ENCODE results near the gene MED22. TPM values are rescaled to one million over a fixed set of nuclear protein-coding genes. Genes with fewer than 3 reads are reported as not detected.

Gene MED22
- total and polyA plus RNA-seq, 2 experiments from 2014 or later: 74.9 to 125 TPM

DNA sequence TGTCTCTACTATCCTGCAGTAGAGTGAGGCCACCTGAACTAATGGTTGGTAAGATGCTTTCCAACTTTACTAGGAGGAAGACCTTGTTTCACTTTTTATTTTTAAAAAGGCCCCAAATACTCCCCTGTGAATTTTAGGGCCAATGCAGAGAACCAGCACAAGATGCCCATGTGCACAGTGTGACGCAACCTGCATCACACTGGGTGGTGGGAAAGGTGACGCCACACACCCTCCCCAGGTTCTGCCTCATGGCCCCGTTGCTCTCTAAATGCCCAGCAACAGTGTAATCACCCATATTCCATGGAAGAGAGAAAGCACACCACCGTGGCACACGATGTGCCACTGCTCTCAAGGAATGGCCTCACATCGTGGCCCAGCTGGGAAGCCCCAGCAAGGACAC is 21.5 kb upstream of the MED22 start:
- H3K4me3 ChIP-seq: no peak overlapping the region
- H3K27ac ChIP-seq: no peak overlapping the region
- DNase-seq (ENCODE audit: low read depth in 1 of 2, low spot score in 1 of 2): no peak
- peaks cover 31% of the 10 kb centered on the region for H3K36me3 ChIP-seq
- no peaks in the 10 kb centered on the region for H3K9me3 ChIP-seq (ENCODE audit: low read depth)
- no peaks in the 10 kb centered on the region for H3K4me1 ChIP-seq (ENCODE audit: low read depth)
- TF ChIP-seq, protein P1, sequence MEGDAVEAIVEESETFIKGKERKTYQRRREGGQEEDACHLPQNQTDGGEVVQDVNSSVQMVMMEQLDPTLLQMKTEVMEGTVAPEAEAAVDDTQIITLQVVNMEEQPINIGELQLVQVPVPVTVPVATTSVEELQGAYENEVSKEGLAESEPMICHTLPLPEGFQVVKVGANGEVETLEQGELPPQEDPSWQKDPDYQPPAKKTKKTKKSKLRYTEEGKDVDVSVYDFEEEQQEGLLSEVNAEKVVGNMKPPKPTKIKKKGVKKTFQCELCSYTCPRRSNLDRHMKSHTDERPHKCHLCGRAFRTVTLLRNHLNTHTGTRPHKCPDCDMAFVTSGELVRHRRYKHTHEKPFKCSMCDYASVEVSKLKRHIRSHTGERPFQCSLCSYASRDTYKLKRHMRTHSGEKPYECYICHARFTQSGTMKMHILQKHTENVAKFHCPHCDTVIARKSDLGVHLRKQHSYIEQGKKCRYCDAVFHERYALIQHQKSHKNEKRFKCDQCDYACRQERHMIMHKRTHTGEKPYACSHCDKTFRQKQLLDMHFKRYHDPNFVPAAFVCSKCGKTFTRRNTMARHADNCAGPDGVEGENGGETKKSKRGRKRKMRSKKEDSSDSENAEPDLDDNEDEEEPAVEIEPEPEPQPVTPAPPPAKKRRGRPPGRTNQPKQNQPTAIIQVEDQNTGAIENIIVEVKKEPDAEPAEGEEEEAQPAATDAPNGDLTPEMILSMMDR (IDR thresholded peaks at IDR 0.05; ENCODE audit: low read depth, low read length): no peak
- H3K27me3 ChIP-seq: no peaks in the 10 kb centered on the region

DNA sequence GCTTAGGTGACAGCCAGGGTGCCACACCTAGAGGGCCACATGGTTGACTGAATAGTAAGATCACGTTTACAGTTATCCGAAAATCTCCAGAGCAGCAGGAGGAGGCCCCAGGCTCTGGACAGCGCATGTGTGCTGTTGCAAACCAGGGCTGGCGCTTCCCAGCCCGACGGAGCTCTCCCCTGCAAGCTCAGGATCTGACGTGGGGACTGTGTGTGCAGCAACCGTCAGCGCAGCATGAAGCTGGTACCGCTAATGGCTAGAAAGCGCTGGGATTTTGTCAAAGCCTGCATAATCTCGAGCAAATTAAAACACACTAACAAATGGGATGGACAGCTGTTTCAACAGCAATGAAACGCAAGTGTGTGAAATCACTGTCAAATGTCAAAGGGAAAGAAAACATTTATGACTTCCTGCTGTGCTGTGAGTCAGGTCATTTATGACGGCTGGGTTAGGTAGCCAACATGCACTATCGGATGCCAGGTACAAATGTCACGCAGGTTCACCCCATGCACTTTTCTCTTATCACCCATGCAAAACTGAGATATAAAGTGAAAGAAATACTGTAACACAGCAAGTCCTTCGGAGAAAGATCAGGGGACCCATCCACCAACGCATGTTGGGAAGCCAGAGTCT is 20.4 kb upstream of the MED22 start:
- H3K36me3 ChIP-seq: peaks cover 31% of the 10 kb centered on the region

DNA sequence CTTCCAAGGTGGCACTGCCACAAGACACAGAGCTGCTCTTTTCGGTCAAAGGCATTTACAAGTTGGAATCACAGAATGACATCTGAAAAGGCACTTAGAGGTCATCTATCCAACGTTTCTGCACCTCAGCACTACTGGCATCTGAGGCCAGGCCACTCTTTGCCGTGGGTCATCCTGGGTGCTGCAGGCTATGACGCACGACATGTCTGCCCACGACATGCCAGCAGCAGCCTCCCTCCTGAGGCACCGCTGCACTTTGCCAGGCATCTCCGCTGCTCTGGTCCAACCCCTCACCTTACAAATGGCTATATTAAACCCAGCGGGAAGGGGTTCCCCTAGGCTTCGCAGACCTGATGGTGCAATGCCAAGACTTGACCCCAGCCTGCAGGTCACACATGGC is 19.8 kb upstream of the MED22 start:
- no peak for DNase-seq (ENCODE audit: low read depth in 1 of 2, low spot score in 1 of 2)
- Histone ChIP-seq H3K9me3 (ENCODE audit: low read depth) (no peaks in the 10 kb centered on the region), H3K4me1 (ENCODE audit: low read depth) (no peaks in the 10 kb centered on the region), H3K27ac (no peak overlapping the region), H3K36me3 (peaks cover 27% of the 10 kb centered on the region), H3K27me3 (no peaks in the 10 kb centered on the region), H3K4me3 (no peak overlapping the region)
- TF ChIP-seq, protein P1 (IDR thresholded peaks at IDR 0.05; ENCODE audit: low read depth, low read length): no peak

More for the DNA sequence above, 20.4 kb upstream of the MED22 start:
- Histone ChIP-seq H3K4me3 (no peak overlapping the region), H3K9me3 (ENCODE audit: low read depth) (no peaks in the 10 kb centered on the region), H3K27me3 (no peaks in the 10 kb centered on the region), H3K27ac (no peak overlapping the region), H3K4me1 (ENCODE audit: low read depth) (no peaks in the 10 kb centered on the region)
- DNase-seq (ENCODE audit: low read depth in 1 of 2, low spot score in 1 of 2): no peak
- TF ChIP-seq, protein P1 (IDR thresholded peaks at IDR 0.05; ENCODE audit: low read depth, low read length): no peak

DNA sequence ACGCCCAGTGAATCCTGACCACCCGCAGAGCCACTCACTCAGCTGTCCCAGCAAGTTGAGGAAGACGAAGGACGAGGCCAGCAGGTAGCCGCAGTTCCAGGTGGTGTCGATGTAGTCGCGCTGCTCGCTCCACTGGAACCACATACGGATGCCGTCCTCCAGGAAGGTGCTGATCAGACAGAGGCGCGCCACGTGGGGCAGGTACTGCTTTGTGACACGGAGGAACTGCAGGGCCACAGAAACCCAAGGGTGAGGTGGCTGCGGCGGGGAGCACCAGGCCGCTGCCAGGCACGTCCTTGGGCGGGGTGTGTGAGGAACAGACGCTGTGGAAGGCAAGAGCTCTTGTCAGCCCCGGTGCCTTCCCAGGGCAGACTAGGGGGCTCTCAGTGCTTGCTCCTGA is 19.3 kb upstream of the MED22 start:
- Histone ChIP-seq H3K27ac (no peak overlapping the region), H3K4me1 (ENCODE audit: low read depth) (no peaks in the 10 kb centered on the region), H3K4me3 (no peak overlapping the region), H3K27me3 (no peaks in the 10 kb centered on the region), H3K36me3 (peaks cover 24% of the 10 kb centered on the region), H3K9me3 (ENCODE audit: low read depth) (no peaks in the 10 kb centered on the region)
- TF ChIP-seq, protein P1 (IDR thresholded peaks at IDR 0.05; ENCODE audit: low read depth, low read length): no peak
- no peak for DNase-seq (ENCODE audit: low read depth in 1 of 2, low spot score in 1 of 2)

DNA sequence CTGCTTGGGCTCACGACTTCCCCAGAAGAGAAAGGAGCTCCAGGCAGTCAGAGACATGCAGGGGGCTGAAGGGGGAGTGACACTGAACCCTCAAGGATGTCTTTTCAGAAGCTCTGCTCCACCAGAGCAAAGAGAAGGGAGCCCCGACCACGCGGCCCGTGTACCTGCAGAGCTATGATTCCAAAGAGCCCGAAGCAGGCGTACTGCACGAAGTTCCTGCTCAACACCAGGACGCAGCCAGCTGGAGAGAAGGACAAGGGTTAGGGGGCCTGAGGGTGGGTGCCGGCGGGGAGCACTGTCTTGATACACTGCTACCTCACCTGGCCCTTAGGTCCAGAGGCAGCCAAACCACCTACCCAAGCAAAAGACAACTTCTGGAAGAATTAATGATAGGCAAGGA is 18.5 kb upstream of the MED22 start:
- Histone ChIP-seq H3K27me3 (no peaks in the 10 kb centered on the region), H3K4me3 (no peak overlapping the region), H3K27ac (no peak overlapping the region), H3K36me3 (peaks cover 32% of the 10 kb centered on the region), H3K4me1 (ENCODE audit: low read depth) (no peaks in the 10 kb centered on the region), H3K9me3 (ENCODE audit: low read depth) (no peaks in the 10 kb centered on the region)
- DNase-seq (ENCODE audit: low read depth in 1 of 2, low spot score in 1 of 2): no peak
- TF ChIP-seq, protein P1 (IDR thresholded peaks at IDR 0.05; ENCODE audit: low read depth, low read length): no peak

Data from cardiac muscle cell (in vitro differentiated cells and primary cell).